ENCODE measurements around the gene CDC73.

The CDC73 gene

GRCh38 chr1:193103759-193104501 lies 17.9 kb upstream of the CDC73 start:
- Histone ChIP-seq H3K9ac (peak overlapping the region; percentile 83), H3K4me2 (peak overlapping the region; percentile 93)

GRCh38 chr1:193104502-193104906 lies 17.3 kb upstream of the CDC73 start:
- Histone ChIP-seq H4K20me1 (peaks cover 15% of the 10 kb centered on the region; the same call in 1 of the 2 replicates), H3K27me3 (no peaks in the 10 kb centered on the region), H3K9me3 (no peaks in the 10 kb centered on the region), H3K36me3 (peaks cover 13% of the 10 kb centered on the region), H3K27ac (peak overlapping the region; percentile 55; the same call in 1 of the 2 replicates), H3K4me1 (peaks cover 18% of the 10 kb centered on the region), H3K4me2 (peak overlapping the region; percentile 93), H3K9ac (peak overlapping the region; percentile 83), H3K4me3 (peak overlapping the region; percentile 88)
- no peak for TF ChIP-seq Cebpa-rat (IDR thresholded peaks at IDR 0.05)

More at GRCh38 chr1:193103759-193104501, 17.9 kb upstream of the CDC73 start:
- Histone ChIP-seq H4K20me1 (peaks cover 15% of the 10 kb centered on the region; the same call in 1 of the 2 replicates), H3K4me3 (peak overlapping the region; percentile 88), H3K9me3 (no peaks in the 10 kb centered on the region), H3K27me3 (no peaks in the 10 kb centered on the region), H3K4me1 (peaks cover 18% of the 10 kb centered on the region), H3K27ac (no peak overlapping the region), H3K36me3 (peaks cover 18% of the 10 kb centered on the region)
- TF ChIP-seq Cebpa-rat (IDR thresholded peaks at IDR 0.05), result no peak

GRCh38 chr1:193104907-193105820 lies 16.7 kb upstream of the CDC73 start, which contains the start of gene GLRX2:
Gene GLRX2 (minus strand): TSS chr1:193105414. CDS start chr1:193105382, 32 bp downstream.
- Histone ChIP-seq H3K36me3 (peaks cover 6% of the 10 kb centered on the region), H3K4me2 (peak within 1 kb of the TSS; percentile 93), H3K9me3 (no peaks in the 10 kb centered on the region), H3K4me1 (peaks cover 18% of the 10 kb centered on the region), H3K4me3 (peak within 1 kb of the TSS; percentile 88), H3K9ac (peak within 1 kb of the TSS; percentile 83), H4K20me1 (peaks cover 15% of the 10 kb centered on the region; the same call in 1 of the 2 replicates), H3K27ac (peak within 1 kb of the TSS; percentile 55; the same call in 1 of the 2 replicates), H3K27me3 (no peaks in the 10 kb centered on the region)
- TF ChIP-seq Cebpa-rat (IDR thresholded peaks at IDR 0.05), result no peak

GRCh38 chr1:193105821-193106177 lies 16.0 kb upstream of the CDC73 start:
- Histone ChIP-seq H3K4me2 (peak overlapping the region; percentile 93), H3K9me3 (no peaks in the 10 kb centered on the region), H4K20me1 (peaks cover 15% of the 10 kb centered on the region; the same call in 1 of the 2 replicates), H3K27me3 (no peaks in the 10 kb centered on the region), H3K4me1 (peaks cover 18% of the 10 kb centered on the region), H3K36me3 (no peaks in the 10 kb centered on the region; the same call in 1 of the 2 replicates), H3K27ac (no peak overlapping the region), H3K4me3 (peak overlapping the region; percentile 88), H3K9ac (peak overlapping the region; percentile 83; the same call in 1 of the 2 replicates)
- no peak for TF ChIP-seq Cebpa-rat (IDR thresholded peaks at IDR 0.05)

- Histone ChIP-seq H3K36me3 (no peaks in the 10 kb centered on the region), H3K4me1 (peaks cover 13% of the 10 kb centered on the region)
These were observed 13.4 kb upstream of the CDC73 start for GRCh38 chr1:193108471-193108870.

GRCh38 chr1:193109619-193110018 lies 12.2 kb upstream of the CDC73 start:
- H3K27me3 ChIP-seq, result no peaks in the 10 kb centered on the region
- H3K9me3 ChIP-seq, result no peaks in the 10 kb centered on the region
- H3K4me1 ChIP-seq, result peaks cover 5% of the 10 kb centered on the region; the same call in 1 of the 2 replicates
- no peaks in the 10 kb centered on the region for H3K36me3 ChIP-seq
- no peak overlapping the region for H3K9ac ChIP-seq
- no peak overlapping the region for H3K4me2 ChIP-seq
- no peak overlapping the region for H3K27ac ChIP-seq
- no peak for TF ChIP-seq Cebpa-rat (IDR thresholded peaks at IDR 0.05)
- H3K4me3 ChIP-seq, result no peak overlapping the region
- no peaks in the 10 kb centered on the region for H4K20me1 ChIP-seq

More at GRCh38 chr1:193108471-193108870, 13.4 kb upstream of the CDC73 start:
- Histone ChIP-seq H4K20me1 (peaks cover 7% of the 10 kb centered on the region; the same call in 1 of the 2 replicates), H3K27me3 (no peaks in the 10 kb centered on the region), H3K4me3 (no peak overlapping the region), H3K9me3 (no peaks in the 10 kb centered on the region), H3K9ac (no peak overlapping the region), H3K27ac (no peak overlapping the region), H3K4me2 (no peak overlapping the region)
- TF ChIP-seq Cebpa-rat (IDR thresholded peaks at IDR 0.05), result no peak

- H3K4me1 ChIP-seq, result peaks cover 5% of the 10 kb centered on the region; the same call in 1 of the 2 replicates
- no peaks in the 10 kb centered on the region for H3K9me3 ChIP-seq
- no peaks in the 10 kb centered on the region for H3K36me3 ChIP-seq
- H3K9ac ChIP-seq, result no peak overlapping the region
- H3K27ac ChIP-seq, result no peak overlapping the region
- H3K27me3 ChIP-seq, result no peaks in the 10 kb centered on the region
- TF ChIP-seq Cebpa-rat (IDR thresholded peaks at IDR 0.05), result no peak
- no peaks in the 10 kb centered on the region for H4K20me1 ChIP-seq
- no peak overlapping the region for H3K4me2 ChIP-seq
- H3K4me3 ChIP-seq, result no peak overlapping the region
These were observed 11.6 kb upstream of the CDC73 start for GRCh38 chr1:193110246-193110645.

- H3K9ac ChIP-seq, result no peak overlapping the region
- peaks cover 1% of the 10 kb centered on the region; the same call in 1 of the 2 replicates for H3K4me1 ChIP-seq
- no peak overlapping the region for H3K27ac ChIP-seq
- H3K27me3 ChIP-seq, result no peaks in the 10 kb centered on the region
- no peaks in the 10 kb centered on the region for H3K9me3 ChIP-seq
- H3K36me3 ChIP-seq, result no peaks in the 10 kb centered on the region
- H3K4me3 ChIP-seq, result no peak overlapping the region
- no peaks in the 10 kb centered on the region for H4K20me1 ChIP-seq
- H3K4me2 ChIP-seq, result no peak overlapping the region
- TF ChIP-seq Cebpa-rat (IDR thresholded peaks at IDR 0.05), result no peak
These were observed 11.0 kb upstream of the CDC73 start for GRCh38 chr1:193110864-193111263.

- no peaks in the 10 kb centered on the region for H3K36me3 ChIP-seq
- TF ChIP-seq Cebpa-rat (IDR thresholded peaks at IDR 0.05), result peak; percentile 79
- no peaks in the 10 kb centered on the region for H3K4me1 ChIP-seq
- no peaks in the 10 kb centered on the region for H3K27me3 ChIP-seq
- H3K9me3 ChIP-seq, result no peaks in the 10 kb centered on the region
- H4K20me1 ChIP-seq, result no peaks in the 10 kb centered on the region
- H3K9ac ChIP-seq, result no peak overlapping the region
- no peak overlapping the region for H3K4me2 ChIP-seq
- no peak overlapping the region for H3K4me3 ChIP-seq
- no peak overlapping the region for H3K27ac ChIP-seq
These were observed 10.2 kb upstream of the CDC73 start for GRCh38 chr1:193111641-193112090.
